Stimulated activated CD8-positive, alpha-beta memory T cell treated with anti-CD3 and anti-CD28 coated beads, Interleukin-12 subunit alpha, Interleukin-12 subunit beta, amount 100 ng/mL, for 1 hour (primary cell): ENCODE results near the gene DMD.

ENCODE experiments used
- DNase-seq: peaks from one replicate; pipeline ENCODE4 v3.0.0-alpha.2; 2020; ENCODE audit warnings: low read depth

Gene DMD

GRCh38 chrX:31336419-31336818, 1874.9 kb downstream of the DMD start:
- DNase-seq = no peak

- DNase-seq = no peak
Observed at GRCh38 chrX:31334997-31335396, 1876.4 kb downstream of the DMD start.

- no peak for DNase-seq
Observed at GRCh38 chrX:31333165-31333831, 1878.1 kb downstream of the DMD start.

GRCh38 chrX:31331928-31332327, 1879.4 kb downstream of the DMD start:
- DNase-seq = no peak

GRCh38 chrX:31331015-31331414, 1880.3 kb downstream of the DMD start:
- DNase-seq = no peak

GRCh38 chrX:31329298-31329697, 1882.1 kb downstream of the DMD start:
- DNase-seq = no peak

- DNase-seq = no peak
Observed at GRCh38 chrX:31323658-31324057, 1887.7 kb downstream of the DMD start.

GRCh38 chrX:31320740-31321139, 1890.6 kb downstream of the DMD start:
- no peak for DNase-seq

- DNase-seq = no peak
Observed at GRCh38 chrX:31319586-31319985, 1891.8 kb downstream of the DMD start.

- no peak for DNase-seq
Observed at GRCh38 chrX:31318866-31319265, 1892.5 kb downstream of the DMD start.

GRCh38 chrX:31316340-31316991, 1894.9 kb downstream of the DMD start:
- no peak for DNase-seq

- DNase-seq = no peak
Observed at GRCh38 chrX:31314921-31315320, 1896.4 kb downstream of the DMD start.

GRCh38 chrX:31307952-31308351, 1903.4 kb downstream of the DMD start:
- DNase-seq = no peak

- no peak for DNase-seq
Observed at GRCh38 chrX:31302573-31303075, 1908.7 kb downstream of the DMD start.

- no peak for DNase-seq
Observed at GRCh38 chrX:31301941-31302340, 1909.4 kb downstream of the DMD start.

- DNase-seq = no peak
Observed at GRCh38 chrX:31301203-31301602, 1910.1 kb downstream of the DMD start.

GRCh38 chrX:31298916-31299315, 1912.4 kb downstream of the DMD start:
- no peak for DNase-seq

- DNase-seq = no peak
Observed at GRCh38 chrX:31297881-31298280, 1913.5 kb downstream of the DMD start.

GRCh38 chrX:31294475-31294874, 1916.9 kb downstream of the DMD start:
- no peak for DNase-seq

- DNase-seq = no peak
Observed at GRCh38 chrX:31293409-31293808, 1917.9 kb downstream of the DMD start.

GRCh38 chrX:31291131-31291530, 1920.2 kb downstream of the DMD start:
- no peak for DNase-seq

- no peak for DNase-seq
Observed at GRCh38 chrX:31287861-31288260, 1923.5 kb downstream of the DMD start.

- DNase-seq = no peak
Observed at GRCh38 chrX:31280580-31280979, 1930.8 kb downstream of the DMD start.

GRCh38 chrX:31279359-31279758, 1932.0 kb downstream of the DMD start:
- DNase-seq = no peak
